ENCODE measurements around the gene TCF19. TPM values are rescaled to one million over a fixed set of nuclear protein-coding genes. Genes with fewer than 3 reads are reported as not detected.

TCF19 gene
- total RNA-seq, 1 donor from 2014 or later = 8.8 TPM

- peaks cover 6% of the 10 kb centered on the region for H3K4me1 ChIP-seq
- TF ChIP-seq, protein P1, sequence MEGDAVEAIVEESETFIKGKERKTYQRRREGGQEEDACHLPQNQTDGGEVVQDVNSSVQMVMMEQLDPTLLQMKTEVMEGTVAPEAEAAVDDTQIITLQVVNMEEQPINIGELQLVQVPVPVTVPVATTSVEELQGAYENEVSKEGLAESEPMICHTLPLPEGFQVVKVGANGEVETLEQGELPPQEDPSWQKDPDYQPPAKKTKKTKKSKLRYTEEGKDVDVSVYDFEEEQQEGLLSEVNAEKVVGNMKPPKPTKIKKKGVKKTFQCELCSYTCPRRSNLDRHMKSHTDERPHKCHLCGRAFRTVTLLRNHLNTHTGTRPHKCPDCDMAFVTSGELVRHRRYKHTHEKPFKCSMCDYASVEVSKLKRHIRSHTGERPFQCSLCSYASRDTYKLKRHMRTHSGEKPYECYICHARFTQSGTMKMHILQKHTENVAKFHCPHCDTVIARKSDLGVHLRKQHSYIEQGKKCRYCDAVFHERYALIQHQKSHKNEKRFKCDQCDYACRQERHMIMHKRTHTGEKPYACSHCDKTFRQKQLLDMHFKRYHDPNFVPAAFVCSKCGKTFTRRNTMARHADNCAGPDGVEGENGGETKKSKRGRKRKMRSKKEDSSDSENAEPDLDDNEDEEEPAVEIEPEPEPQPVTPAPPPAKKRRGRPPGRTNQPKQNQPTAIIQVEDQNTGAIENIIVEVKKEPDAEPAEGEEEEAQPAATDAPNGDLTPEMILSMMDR (IDR thresholded peaks at IDR 0.05) = no peak
- TF ChIP-seq POLR2A (IDR thresholded peaks at IDR 0.05) (no peak), POLR2AphosphoS5 (IDR thresholded peaks at IDR 0.05; ENCODE audit: insufficient read depth in 1 of 2, low read depth in 1 of 2) (no peak)
- H3K27ac ChIP-seq = no peak overlapping the region
- no peaks in the 10 kb centered on the region for H3K9me3 ChIP-seq
- no peak overlapping the region for H3K4me3 ChIP-seq
- intact Hi-C loops (cut with DNase I) = no loop called here
- DNase-seq (ENCODE audit: extremely low spot score in 2 of 2) = no peak
- H3K36me3 ChIP-seq = no peaks in the 10 kb centered on the region
- H3K27me3 ChIP-seq = no peaks in the 10 kb centered on the region
Measured at GRCh38 chr6:31174378-31174777, 16.0 kb downstream of the TCF19 start.

DNA sequence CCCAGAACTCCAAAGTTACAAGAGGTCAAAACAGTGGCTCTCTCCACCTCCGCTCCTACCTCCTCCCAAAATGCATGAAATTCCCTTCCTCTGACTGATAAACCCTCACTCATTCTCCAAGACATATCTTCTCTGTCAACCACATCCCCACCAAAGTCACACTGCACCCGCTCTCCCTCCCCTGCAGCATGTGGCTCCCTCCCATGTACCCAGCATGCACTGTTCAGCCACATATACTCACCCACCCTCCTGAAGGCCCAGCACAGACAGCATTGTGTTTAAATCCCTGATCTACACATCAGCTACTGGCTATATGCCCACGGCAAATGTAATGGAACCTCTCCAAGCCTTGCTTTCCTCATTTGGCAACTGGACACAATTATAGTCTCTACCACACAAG is 17.6 kb downstream of the TCF19 start:
- DNase-seq (ENCODE audit: extremely low spot score in 2 of 2) = no peak
- Histone ChIP-seq H3K36me3 (no peaks in the 10 kb centered on the region), H3K27ac (no peak overlapping the region), H3K4me1 (peaks cover 6% of the 10 kb centered on the region), H3K4me3 (no peak overlapping the region), H3K9me3 (no peaks in the 10 kb centered on the region), H3K27me3 (no peaks in the 10 kb centered on the region)
- intact Hi-C loops (cut with DNase I) = no loop called here
- TF ChIP-seq, protein P1 (IDR thresholded peaks at IDR 0.05) = no peak
- no peak for TF ChIP-seq POLR2A (IDR thresholded peaks at IDR 0.05)
- TF ChIP-seq POLR2AphosphoS5 (IDR thresholded peaks at IDR 0.05; ENCODE audit: insufficient read depth in 1 of 2, low read depth in 1 of 2) = no peak

DNA sequence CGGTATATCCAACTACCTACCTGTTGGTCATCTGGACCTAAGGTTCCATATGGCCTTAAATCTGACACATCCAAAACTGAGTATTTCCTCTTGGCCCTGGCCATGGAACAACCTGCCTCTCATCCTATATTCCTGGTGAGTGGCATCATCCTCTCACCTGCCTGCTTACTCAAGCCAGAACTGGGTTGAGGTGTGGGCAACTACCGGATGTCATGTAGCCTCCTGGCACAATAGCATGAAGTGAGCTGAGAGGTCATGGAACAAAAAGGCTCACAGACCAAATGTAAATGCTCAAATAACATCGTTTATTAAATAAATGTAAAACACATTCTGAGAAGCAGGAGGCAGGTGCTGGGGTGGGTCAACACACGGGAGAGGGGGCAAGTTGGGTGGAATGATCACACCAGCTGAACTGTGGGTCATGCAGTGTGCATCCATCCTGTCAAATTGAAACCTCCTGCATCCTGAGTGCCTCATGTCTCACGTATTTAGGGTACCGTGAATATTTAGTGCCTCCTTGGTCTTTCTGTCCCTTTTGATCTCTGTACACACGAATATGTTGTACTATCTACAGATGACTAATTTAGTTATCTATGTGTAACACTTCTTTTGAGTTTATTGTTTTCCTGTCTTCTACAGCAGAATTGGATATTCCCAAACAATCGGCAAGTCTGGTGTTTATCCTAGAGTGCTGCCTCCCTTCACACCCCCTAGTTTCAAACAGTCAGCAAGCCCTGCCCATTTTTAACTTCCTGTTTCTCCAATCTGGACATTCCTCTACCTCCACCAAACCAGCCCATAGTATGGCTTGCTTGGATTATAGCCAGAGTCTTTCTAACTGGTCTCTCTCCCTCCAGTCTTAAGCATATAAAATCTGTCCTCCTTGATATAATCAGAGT is 20.0 kb downstream of the TCF19 start:
- Histone ChIP-seq H3K27me3 (no peaks in the 10 kb centered on the region), H3K27ac (no peak overlapping the region), H3K4me1 (peaks cover 6% of the 10 kb centered on the region), H3K4me3 (no peak overlapping the region), H3K36me3 (no peaks in the 10 kb centered on the region), H3K9me3 (no peaks in the 10 kb centered on the region)
- DNase-seq (ENCODE audit: extremely low spot score in 2 of 2) = no peak
- no peak for TF ChIP-seq POLR2AphosphoS5 (IDR thresholded peaks at IDR 0.05; ENCODE audit: insufficient read depth in 1 of 2, low read depth in 1 of 2)
- no peak for TF ChIP-seq POLR2A (IDR thresholded peaks at IDR 0.05)
- TF ChIP-seq, protein P1 (IDR thresholded peaks at IDR 0.05) = no peak
- intact Hi-C loops (cut with DNase I) = no loop called here

GRCh38 chr6:31179042-31179386 is 20.6 kb downstream of the TCF19 start:
- H3K4me3 ChIP-seq = no peak overlapping the region
- H3K27ac ChIP-seq = no peak overlapping the region
- no peaks in the 10 kb centered on the region for H3K36me3 ChIP-seq
- no peak for TF ChIP-seq POLR2A (IDR thresholded peaks at IDR 0.05)
- TF ChIP-seq POLR2AphosphoS5 (IDR thresholded peaks at IDR 0.05; ENCODE audit: insufficient read depth in 1 of 2, low read depth in 1 of 2) = no peak
- TF ChIP-seq, protein P1 (IDR thresholded peaks at IDR 0.05) = no peak
- H3K27me3 ChIP-seq = no peaks in the 10 kb centered on the region
- peaks cover 6% of the 10 kb centered on the region for H3K4me1 ChIP-seq
- no peak for DNase-seq (ENCODE audit: extremely low spot score in 2 of 2)
- intact Hi-C loops (cut with DNase I) = no loop called here
- H3K9me3 ChIP-seq = no peaks in the 10 kb centered on the region

DNA sequence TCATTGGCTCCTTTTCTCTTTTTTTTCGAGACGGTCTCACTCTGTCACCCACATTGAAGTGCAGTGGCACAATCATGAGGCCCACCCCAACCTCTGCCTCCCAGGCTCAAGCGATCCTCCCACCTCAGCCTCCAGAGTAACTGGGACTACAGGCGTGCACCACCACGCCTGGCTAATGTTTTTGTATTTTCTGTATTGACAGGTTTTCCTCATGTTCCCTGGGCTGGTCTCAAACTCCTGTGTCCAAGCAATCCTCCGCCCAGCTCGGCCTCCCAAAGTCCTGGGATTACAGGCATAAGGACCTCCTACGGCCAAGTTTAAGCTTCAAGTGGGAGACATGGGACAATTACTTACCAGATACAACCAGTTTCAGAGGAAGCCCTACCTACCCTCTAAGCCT is 21.5 kb downstream of the TCF19 start:
- H3K36me3 ChIP-seq = no peaks in the 10 kb centered on the region
- intact Hi-C loops (cut with DNase I) = no loop called here
- H3K4me1 ChIP-seq = peaks cover 6% of the 10 kb centered on the region
- H3K27ac ChIP-seq = no peak overlapping the region
- no peaks in the 10 kb centered on the region for H3K9me3 ChIP-seq
- TF ChIP-seq POLR2AphosphoS5 (IDR thresholded peaks at IDR 0.05; ENCODE audit: insufficient read depth in 1 of 2, low read depth in 1 of 2) (no peak), POLR2A (IDR thresholded peaks at IDR 0.05) (no peak)
- TF ChIP-seq, protein P1 (IDR thresholded peaks at IDR 0.05) = no peak
- no peak for DNase-seq (ENCODE audit: extremely low spot score in 2 of 2)
- H3K27me3 ChIP-seq = no peaks in the 10 kb centered on the region
- peak overlapping the region in 1 of 2 donors; percentile 32 for H3K4me3 ChIP-seq

Data from vagina (tissue), 2 donors.